KG1 (cell line): ENCODE data around the gene RASGRF1.
"Not testable (repeated sequence)": the region's sequence is repeated elsewhere in the genome, so short reads cannot be mapped to it uniquely, and the experiment has no call there.

Experiments used
- DNase-seq: peaks from one replicate; lab custom pipeline; 2025; lab: John Stamatoyannopoulos, UW

The RASGRF1 gene

DNA sequence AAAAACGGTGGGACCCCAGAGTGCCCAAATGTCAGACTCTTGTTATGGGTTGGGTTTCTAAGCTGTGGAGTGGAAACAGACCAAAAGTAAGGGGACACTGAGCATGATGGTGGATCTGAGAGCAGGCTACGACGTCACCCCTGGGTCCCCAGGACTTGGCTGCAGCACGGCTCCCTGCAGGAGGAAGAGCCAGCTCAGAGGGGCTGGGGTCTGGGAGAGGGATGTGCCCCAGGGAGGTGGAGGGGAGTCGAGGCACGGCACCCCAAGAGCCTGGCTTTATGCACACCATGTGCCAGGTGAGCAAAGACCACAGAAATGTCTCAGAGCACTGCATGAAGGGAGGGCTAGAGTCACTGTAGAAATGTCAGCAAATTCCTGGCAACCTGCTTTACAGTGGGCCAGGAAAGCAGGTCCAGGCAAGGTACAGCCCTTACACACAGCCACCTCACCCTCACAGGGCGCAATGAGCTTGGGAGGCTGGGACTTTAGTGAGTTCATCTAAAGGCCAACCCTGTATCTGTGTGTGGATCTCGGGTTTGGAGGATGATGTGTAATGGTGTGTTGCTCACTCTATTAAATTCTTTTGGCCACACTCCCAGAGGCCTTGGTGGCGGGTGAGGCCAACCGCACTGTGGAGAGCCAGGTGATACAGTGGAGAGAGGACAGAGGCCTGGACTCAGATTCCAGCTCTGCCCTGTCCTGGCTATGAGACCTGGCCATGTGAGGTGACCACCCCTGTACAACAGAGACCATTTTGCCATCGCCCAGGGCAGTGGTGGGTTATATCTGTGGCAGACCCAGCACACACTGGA lies 159.8 kb downstream of the RASGRF1 start:
- no peak for DNase-seq

DNA sequence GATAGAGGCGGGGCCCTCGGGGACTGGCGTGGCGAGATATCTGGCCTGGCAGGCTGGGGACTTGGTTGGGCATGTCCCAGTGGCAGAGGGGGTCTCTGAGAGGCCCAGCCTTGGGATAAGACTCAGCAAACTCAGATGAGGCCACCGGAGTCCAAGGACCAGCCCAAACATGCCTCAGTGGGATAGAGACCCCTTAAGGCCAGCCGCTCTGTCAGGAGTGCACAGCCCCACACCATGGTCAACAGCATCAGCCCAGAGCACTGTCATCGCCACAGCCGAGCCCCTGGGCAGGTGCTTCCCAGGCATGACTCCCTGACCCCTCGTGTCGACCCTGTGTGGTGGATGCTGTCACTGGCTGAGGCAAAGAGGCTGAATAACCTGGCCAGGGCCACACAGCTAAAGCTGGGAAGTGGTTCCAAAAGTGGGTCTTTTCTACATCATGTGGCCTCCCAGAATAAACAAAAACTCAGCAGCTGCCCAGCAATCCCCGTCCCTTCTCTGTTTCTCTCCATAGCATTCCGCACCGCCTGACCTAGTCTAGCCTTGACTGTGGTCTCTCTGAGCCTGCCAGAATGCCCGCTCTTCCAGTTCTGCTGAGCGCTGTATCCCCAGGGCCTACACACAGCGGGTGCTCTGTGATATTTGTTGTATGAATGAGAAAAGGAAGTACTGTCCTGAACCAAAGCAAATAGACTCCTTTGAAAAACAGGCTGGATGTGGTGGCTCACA lies 160.9 kb downstream of the RASGRF1 start:
- DNase-seq: no peak

GRCh38 chr15:78928616-78929093 lies 161.9 kb downstream of the RASGRF1 start:
- DNase-seq: no peak

DNA sequence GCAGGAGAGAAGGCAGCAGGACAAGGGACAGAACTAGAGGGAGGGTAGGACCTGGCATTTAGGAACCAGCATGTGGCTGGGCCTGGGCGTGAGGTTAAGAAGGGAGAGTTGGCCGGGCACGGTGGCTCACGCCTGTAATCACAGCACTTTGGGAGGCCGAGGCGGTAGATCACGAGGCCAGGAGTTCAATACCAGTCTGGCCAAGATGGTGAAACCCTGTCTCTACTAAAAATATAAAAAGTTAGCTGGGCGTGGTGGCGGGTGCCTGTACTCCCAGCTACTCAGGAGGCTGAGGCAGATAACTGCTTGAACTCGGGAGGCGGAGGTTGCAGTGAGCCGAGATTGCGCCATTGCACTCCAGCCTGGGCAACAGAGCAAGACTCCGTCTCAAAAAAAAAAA lies 162.4 kb downstream of the RASGRF1 start:
- DNase-seq: not testable (repeated sequence)

- DNase-seq: no peak
Measured at GRCh38 chr15:78927077-78927790, 163.3 kb downstream of the RASGRF1 start.

GRCh38 chr15:78925956-78926743 lies 164.4 kb downstream of the RASGRF1 start:
- DNase-seq: no peak

DNA sequence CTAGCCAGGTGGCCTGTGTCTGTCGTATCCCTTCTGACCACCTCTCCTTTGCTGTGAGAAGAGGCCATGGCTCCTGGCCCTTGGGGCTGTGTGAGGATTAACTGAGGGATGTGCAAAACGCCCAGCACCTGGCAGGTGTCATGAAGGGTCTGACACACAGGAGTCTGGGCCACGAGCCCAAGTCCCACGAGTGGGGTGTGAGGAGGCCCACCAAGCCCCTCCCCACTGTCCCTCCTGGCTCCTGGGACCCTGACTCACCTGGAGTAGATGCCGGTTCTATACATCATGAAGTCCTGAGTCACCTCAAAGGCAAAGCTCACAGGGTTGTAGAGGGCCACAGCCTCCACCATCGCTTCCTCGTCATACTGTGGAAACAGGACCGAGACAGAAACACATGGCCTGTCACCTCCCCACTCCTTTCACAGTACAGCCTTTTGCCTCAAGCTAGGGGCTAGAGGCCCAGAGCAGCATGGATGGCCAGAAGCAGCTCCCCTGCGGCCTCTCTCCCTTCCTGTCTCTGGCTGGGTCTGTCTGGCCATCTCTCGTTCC lies 165.4 kb downstream of the RASGRF1 start:
- DNase-seq: no peak

GRCh38 chr15:78923480-78924360 lies 166.9 kb downstream of the RASGRF1 start:
- no peak for DNase-seq

DNA sequence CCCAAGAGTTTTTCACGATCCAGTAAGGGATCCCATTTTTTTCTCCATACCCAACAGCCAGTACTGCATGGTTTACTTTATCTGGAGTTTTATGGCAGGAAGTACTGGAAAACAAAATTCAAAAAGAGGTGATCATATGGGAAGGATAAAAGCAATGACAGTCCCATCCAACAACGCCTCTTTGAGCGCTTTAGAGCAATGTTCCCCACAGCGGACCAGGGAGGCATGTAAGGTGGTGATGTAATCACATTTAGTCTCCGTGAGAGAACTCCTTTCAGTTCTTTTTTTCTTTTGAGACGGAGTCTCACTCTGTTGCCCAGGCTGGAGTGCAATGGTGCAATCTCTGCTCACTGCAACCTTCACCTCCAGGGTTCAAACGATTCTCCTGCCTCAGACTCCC lies 167.6 kb downstream of the RASGRF1 start:
- DNase-seq: no peak

- DNase-seq: no peak
Measured at GRCh38 chr15:78922527-78922926, 168.1 kb downstream of the RASGRF1 start.

DNA sequence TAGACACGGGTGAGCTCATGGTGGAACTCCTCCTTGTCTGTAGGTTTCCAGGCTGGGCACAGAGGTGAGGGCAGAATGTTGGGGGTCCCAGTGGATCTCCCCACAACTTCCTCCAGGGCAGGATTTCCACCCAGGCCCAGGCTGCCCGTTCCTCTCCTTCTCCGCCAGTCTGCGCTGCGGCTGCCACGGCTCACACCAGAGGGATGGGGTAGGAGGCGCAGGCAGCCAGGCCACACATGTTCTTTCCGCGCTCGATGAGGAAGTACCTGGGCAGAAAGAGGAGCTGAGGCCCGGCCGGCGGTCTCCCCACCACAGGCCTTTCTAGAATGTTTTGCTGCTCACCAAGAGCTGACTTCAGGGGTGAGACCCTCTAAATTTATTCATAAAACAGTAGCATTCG lies 168.6 kb downstream of the RASGRF1 start:
- DNase-seq: no peak

- DNase-seq: no peak
Measured at GRCh38 chr15:78921517-78921916, 169.1 kb downstream of the RASGRF1 start.

DNA sequence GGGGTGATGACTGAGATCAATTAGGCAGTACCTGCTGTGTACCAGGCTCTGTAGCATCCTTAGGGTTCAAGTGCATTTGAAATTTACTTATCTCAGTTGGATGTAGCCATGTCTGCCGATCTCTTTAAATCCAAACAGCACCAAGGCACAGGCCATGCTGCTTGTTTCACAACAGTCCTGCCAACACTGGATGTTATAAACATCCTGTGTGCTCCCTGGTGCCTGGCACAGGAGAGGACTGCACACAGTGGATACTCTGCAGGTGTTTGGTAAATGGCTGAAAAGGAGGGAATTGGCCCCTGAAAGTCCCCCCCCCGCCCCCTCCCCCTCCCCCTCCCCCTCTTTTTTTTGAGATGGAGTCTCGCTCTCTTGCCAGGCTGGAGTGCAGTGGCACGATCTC lies 172.7 kb downstream of the RASGRF1 start:
- no peak for DNase-seq

DNA sequence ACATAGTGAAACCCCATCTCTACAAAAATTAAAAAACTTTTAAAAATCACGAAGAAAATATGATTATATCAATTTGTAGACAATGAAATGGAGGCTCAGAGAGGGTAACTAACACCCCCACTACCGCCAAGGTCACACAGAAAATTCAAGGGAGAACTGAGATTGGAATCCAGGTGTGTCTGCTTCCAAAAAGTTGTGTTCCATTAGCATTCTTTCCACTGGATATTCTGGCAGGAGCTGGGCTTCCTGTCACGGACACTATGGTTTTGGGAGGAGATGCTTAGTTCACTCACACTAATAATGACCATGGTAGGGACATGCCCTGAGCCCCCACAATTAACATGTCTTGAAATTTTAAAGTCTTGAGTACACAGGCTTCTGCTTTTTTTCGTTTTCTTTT lies 174.5 kb downstream of the RASGRF1 start:
- DNase-seq: no peak

GRCh38 chr15:78915341-78916087 lies 175.1 kb downstream of the RASGRF1 start:
- DNase-seq: peak; percentile 46

- no peak for DNase-seq
Measured at GRCh38 chr15:78914027-78914764, 176.4 kb downstream of the RASGRF1 start.

- no peak for DNase-seq
Measured at GRCh38 chr15:78913012-78913411, 177.6 kb downstream of the RASGRF1 start.

DNA sequence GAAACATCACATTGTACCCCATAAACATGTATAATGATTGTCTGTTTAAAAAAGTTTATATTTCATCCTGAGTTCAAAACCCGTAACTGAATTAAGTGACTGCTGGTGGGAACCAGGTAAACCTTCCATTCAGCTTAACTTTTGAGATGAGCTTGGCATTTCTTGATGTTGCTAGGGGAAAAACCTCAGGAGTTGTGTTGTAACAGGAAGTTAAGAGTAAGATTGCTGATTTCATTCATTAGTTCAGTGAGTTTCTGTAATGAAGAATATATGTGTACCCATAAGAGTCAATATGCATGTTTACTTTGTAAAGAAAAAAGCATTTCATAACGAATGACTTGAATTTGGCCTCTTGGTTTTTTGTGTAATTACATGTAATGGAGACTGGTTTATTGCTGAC lies 178.3 kb downstream of the RASGRF1 start:
- DNase-seq: no peak

GRCh38 chr15:78910271-78910670 lies 180.3 kb downstream of the RASGRF1 start:
- no peak for DNase-seq
